A549 (cell line): Measurements from ENCODE around the gene BABAM2. TPM values are rescaled to one million over a fixed set of nuclear protein-coding genes. Genes with fewer than 3 reads are reported as not detected.

Experiments used
- ATAC-seq, 2 experiments: fragments of 200-7000 bp in 1 of 2; fragments of >200 bp in 1 of 2; cut with Nextera tagmentation in 1 of 2; cut with Tn5 transposase in 1 of 2; 3 replicates each; pipeline versions ENCODE4 v1.8.0 to v1.9.1; 2018 to 2020; ENCODE audit warnings: mild to moderate bottlenecking in 1 of 2, moderate library complexity in 1 of 2
- CTCF ChIA-PET: fragments of 300-600 bp; sonication (Branson Sonifier 250); formaldehyde crosslinking; extraction: SDS; loops from one replicate; lab custom pipeline; 2021; ENCODE audit warnings: antibody characterized with exemption, inconsistent platforms; lab: Yijun Ruan, JAX
- POLR2A ChIA-PET: fragments of 350-600 bp; formaldehyde crosslinking; extraction: SDS; loops from one replicate; lab custom pipeline; 2021; ENCODE audit warnings: antibody characterized with exemption, inconsistent platforms; lab: Yijun Ruan, JAX
- DNase-seq, 2 experiments: peaks; one replicate each; pipeline versions ENCODE4 v3.0.0 to v3.0.0-alpha.2; 2011 to 2016; ENCODE audit warnings: low read depth in 1 of 2, low spot score in 1 of 2
- FAIRE-seq: peaks from 2 replicates; lab custom pipeline; 2011; peaks lifted over from hg19 to GRCh38; lab: Jason Lieb, UNC
- H3K27ac ChIP-seq, 2 experiments: fragments of >200 bp; sonication (Bioruptor Twin); formaldehyde crosslinking; 3 replicates each; pipeline ENCODE4 v1.5.1; 2016 to 2017
- H3K4me1 ChIP-seq: fragments of >200 bp; sonication (Bioruptor Twin); formaldehyde crosslinking; 3 replicates; pipeline ENCODE4 v1.6.1; 2016
- H3K4me2 ChIP-seq: fragments of >200 bp; sonication (Bioruptor Twin); formaldehyde crosslinking; 3 replicates; pipeline ENCODE4 v1.6.1; 2016
- H3K4me3 ChIP-seq: fragments of >200 bp; sonication (Bioruptor Twin); formaldehyde crosslinking; 3 replicates; pipeline ENCODE4 v1.5.1; 2016
- H3K9me3 ChIP-seq: fragments of >200 bp; sonication (Bioruptor Twin); formaldehyde crosslinking; 3 replicates; pipeline ENCODE4 v1.6.1; 2016
- CEBPB ChIP-seq, 2 experiments: fragments of >200 bp in 1 of 2; sonication (Bioruptor Twin) in 1 of 2; formaldehyde crosslinking in 1 of 2; IDR thresholded peaks; 2 replicates each; pipeline ENCODE4 v1.6.1; 2012 to 2016
- CHD2 ChIP-seq: fragments of 150-350 bp; IDR thresholded peaks from 2 replicates; pipeline ENCODE4 v1.6.1; 2014; ENCODE audit warnings: low read length; ENCODE audit not compliant: partially characterized antibody
- CHD4 ChIP-seq: fragments of 200-600 bp; sonication (generic); IDR thresholded peaks from 2 replicates; pipeline ENCODE4 v1.6.1; 2016; ENCODE audit warnings: antibody characterized with exemption, mild to moderate bottlenecking, borderline replicate concordance
- EHF ChIP-seq: fragments of 250-450 bp; sonication (Bioruptor Pico); IDR thresholded peaks from 2 replicates; pipeline ENCODE4 v1.5.0; 2020; ENCODE audit warnings: mild to moderate bottlenecking
- ELK1 ChIP-seq: fragments of 150-350 bp; IDR thresholded peaks from 2 replicates; pipeline ENCODE4 v1.6.1; 2014; ENCODE audit warnings: low read depth, mild to moderate bottlenecking, low read length
- EP300 ChIP-seq, 2 experiments: fragments of >200 bp; sonication (Bioruptor Twin); formaldehyde crosslinking; IDR thresholded peaks; 2 replicates in 1 of 2; 3 replicates in 1 of 2; pipeline ENCODE4 v1.6.1; 2016 to 2017
- FOSL2 ChIP-seq, 2 experiments: fragments of 450-650 bp in 1 of 2; fragments of >200 bp in 1 of 2; sonication (Bioruptor Twin) in 1 of 2; formaldehyde crosslinking; IDR thresholded peaks; 2 replicates each; pipeline versions ENCODE4 v1.5.0 to v1.6.1; 2016 to 2020; ENCODE audit warnings: mild to moderate bottlenecking in 1 of 2, moderate library complexity in 1 of 2
- GATA3 ChIP-seq: IDR thresholded peaks from 2 replicates; pipeline ENCODE4 v1.6.1; 2012; ENCODE audit warnings: borderline replicate concordance
- HDAC2 ChIP-seq: fragments of 200-600 bp; sonication (generic); IDR thresholded peaks from 2 replicates; pipeline ENCODE4 v1.6.1; 2016
- HEYL ChIP-seq: fragments of 250-450 bp; sonication (Bioruptor Pico); IDR thresholded peaks from 2 replicates; pipeline ENCODE4 v1.8.0; 2021; ENCODE audit warnings: mild to moderate bottlenecking, moderate library complexity
- HOXB5 ChIP-seq: fragments of 250-450 bp; sonication (Bioruptor Pico); IDR thresholded peaks from 2 replicates; pipeline ENCODE4 v1.5.0; 2020; ENCODE audit warnings: mild to moderate bottlenecking, moderate library complexity
- JUN ChIP-seq, 2 experiments: fragments of >200 bp; sonication (Bioruptor Twin); formaldehyde crosslinking; IDR thresholded peaks; 2 replicates in 1 of 2; 3 replicates in 1 of 2; pipeline ENCODE4 v1.6.1; 2016 to 2017
- JUNB ChIP-seq: fragments of >200 bp; sonication (Bioruptor Twin); formaldehyde crosslinking; IDR thresholded peaks from 2 replicates; pipeline ENCODE4 v1.6.1; 2016
- MYC ChIP-seq: IDR thresholded peaks from 2 replicates; pipeline ENCODE4 v1.6.1; 2012; ENCODE audit warnings: mild to moderate bottlenecking, inconsistent platforms, low read length, improper control_type of control experiment, borderline replicate concordance
- NFE2L2 ChIP-seq: fragments of 150-350 bp; conservative IDR thresholded peaks from 2 replicates; pipeline ENCODE4 v1.6.1; 2014; ENCODE audit warnings: low read length
- NR3C1 ChIP-seq: fragments of >200 bp; sonication (Bioruptor Twin); formaldehyde crosslinking; IDR thresholded peaks from 3 replicates; pipeline ENCODE4 v1.6.1; 2017
- POLR2A ChIP-seq: IDR thresholded peaks from 2 replicates; pipeline ENCODE4 v1.6.1; 2012; ENCODE audit warnings: mild to moderate bottlenecking, low read length
- POLR2AphosphoS2 ChIP-seq: conservative IDR thresholded peaks from 2 replicates; pipeline ENCODE4 v1.6.1; 2012; ENCODE audit warnings: low read length, improper control_type of control experiment, inconsistent platforms
- SREBF2 ChIP-seq: fragments of 450-650 bp; IDR thresholded peaks from 2 replicates; pipeline ENCODE4 v1.6.1; 2014; ENCODE audit warnings: mild to moderate bottlenecking, moderate library complexity
- TP53 ChIP-seq: fragments of 250-450 bp; sonication (Bioruptor Pico); IDR thresholded peaks from 2 replicates; pipeline ENCODE4 v1.5.0; 2021; ENCODE audit warnings: mild to moderate bottlenecking, moderate library complexity
- ZSCAN20 ChIP-seq: fragments of 250-450 bp; sonication (Bioruptor Pico); IDR thresholded peaks from 2 replicates; pipeline ENCODE4 v1.8.0; 2022; ENCODE audit warnings: mild to moderate bottlenecking, moderate library complexity
- WGBS: methylation state at CpG from one replicate; pipeline ENCODE4 v1.1.6; 2017; ENCODE audit errors: missing lambda C conversion rate; 5-methylcytosine and 5-hydroxymethylcytosine counted together
- polyA plus RNA-seq, 4 experiments: library from polyadenylated mRNA; depleted of rRNA in 3 of 4; stranded (reverse); fragments of >200 nt; fragmentation: RNase III in 1 of 4; extraction: RNeasy Plus Mini Kit Qiagen cat#74134 plus additional on column Dnase treatment in 1 of 4; gene quantifications; 2 replicates in 3 of 4; 3 replicates in 1 of 4; pipeline ENCODE4 v1.2.3, GENCODE V29; 2011 to 2017

BABAM2 gene
- polyA plus RNA-seq, 2 of the 4 experiments (the other 2 are of a cell fraction): 53.7 to 78.4 TPM

- TF ChIP-seq CHD4 (no peak), ZSCAN20 (no peak), FOSL2 (IDR thresholded peaks at IDR 0.05) (no peak), FOSL2 (CRISPR knock-in tag; IDR thresholded peaks at IDR 0.05) (0 out of 2 replicates have a peak, but pooled peaks have one; percentile 11)
- FAIRE-seq (no peak), DNase-seq (no peak), ATAC-seq (no peak)
- no peak overlapping the region for H3K4me2 ChIP-seq
- peaks cover 15% of the 10 kb centered on the region for H3K4me1 ChIP-seq
- H3K27ac ChIP-seq: peak overlapping the region in 1 of 2 experiments; percentile 31; a peak in 3 of 6 replicates
- H3K9me3 ChIP-seq: no peaks in the 10 kb centered on the region
- ChIA-PET CTCF (interaction anchor here (1.8 kb wide), 1 partner anchor 9 kb away, joined by 6 read pairs; no protein-coding TSS in a partner anchor), POLR2A (no interaction called here)
- no peak overlapping the region for H3K4me3 ChIP-seq
These were observed 173.0 kb downstream of the BABAM2 start for GRCh38 chr2:28063492-28063962.

GRCh38 chr2:28067602-28068001, 177.1 kb downstream of the BABAM2 start:
- DNase-seq (no peak), FAIRE-seq (no peak), ATAC-seq (no peak)
- WGBS: 93% methylated on average over 1 of the region's 1 CpG
- CTCF ChIA-PET: interaction anchor here (1.9 kb wide), 1 partner anchor 328 kb away, joined by 4 read pairs; no protein-coding TSS in a partner anchor
- Histone ChIP-seq H3K27ac (peak overlapping the region in 1 of 2 experiments; percentile 48; a peak in 2 of 6 replicates), H3K4me2 (peak overlapping the region; percentile 27; the same call in 2 of the 3 replicates), H3K9me3 (no peaks in the 10 kb centered on the region), H3K4me1 (peaks cover 16% of the 10 kb centered on the region), H3K4me3 (no peak overlapping the region)
- POLR2A ChIA-PET: no interaction called here
- no peak for TF ChIP-seq CEBPB (IDR thresholded peaks at IDR 0.05)
- TF ChIP-seq JUN (IDR thresholded peaks at IDR 0.05): no peak
- no peak for TF ChIP-seq HEYL (CRISPR knock-in tag)
- no peak for TF ChIP-seq EHF (CRISPR knock-in tag)
- TF ChIP-seq NFE2L2: no peak
- no peak for TF ChIP-seq ELK1
- no peak for TF ChIP-seq JUNB
- no peak for TF ChIP-seq TP53 (CRISPR knock-in tag)
- no peak for TF ChIP-seq CHD2
- TF ChIP-seq POLR2AphosphoS2: no peak
- TF ChIP-seq SREBF2: no peak
- no peak for TF ChIP-seq HOXB5 (CRISPR knock-in tag)
- TF ChIP-seq HDAC2: no peak
- no peak for TF ChIP-seq POLR2A
- TF ChIP-seq EP300 (IDR thresholded peaks at IDR 0.05): no peak
- no peak for TF ChIP-seq NR3C1

GRCh38 chr2:28068088-28068487, 177.6 kb downstream of the BABAM2 start:
- no peak overlapping the region for H3K27ac ChIP-seq
- H3K4me3 ChIP-seq: no peak overlapping the region
- no peak for TF ChIP-seq CHD2
- TF ChIP-seq CEBPB (IDR thresholded peaks at IDR 0.05): peak; percentile 65 to 81; a peak in 3 of 4 replicates
- H3K4me2 ChIP-seq: peak overlapping the region; percentile 27; the same call in 2 of the 3 replicates
- ChIA-PET CTCF (no interaction called here), POLR2A (no interaction called here)
- FAIRE-seq (no peak), DNase-seq (no peak), ATAC-seq (no peak)
- peaks cover 16% of the 10 kb centered on the region for H3K4me1 ChIP-seq
- no peaks in the 10 kb centered on the region for H3K9me3 ChIP-seq
- WGBS: 58% methylated on average over 2 of the region's 2 CpGs

- 96% methylated on average over 5 of the region's 5 CpGs for WGBS
These were observed 178.0 kb downstream of the BABAM2 start for GRCh38 chr2:28068527-28068926.

More at GRCh38 chr2:28068527-28068926, 178.0 kb downstream of the BABAM2 start:
- CTCF ChIA-PET: interaction anchor here (0.6 kb wide), 1 partner anchor 401 kb away, joined by 3 read pairs; no protein-coding TSS in a partner anchor
- Histone ChIP-seq H3K9me3 (no peaks in the 10 kb centered on the region), H3K4me1 (peaks cover 12% of the 10 kb centered on the region), H3K4me3 (no peak overlapping the region), H3K27ac (no peak overlapping the region; a peak in 1 of 6 replicates), H3K4me2 (peak overlapping the region; percentile 27; the same call in 2 of the 3 replicates)
- DNase-seq (no peak), FAIRE-seq (no peak), ATAC-seq (no peak)
- TF ChIP-seq GATA3 (no peak), JUNB (no peak), MYC (no peak)
- POLR2A ChIA-PET: no interaction called here
